ENCODE results near the gene DR1. TPM values are rescaled to one million over a fixed set of nuclear protein-coding genes. Genes with fewer than 3 reads are reported as not detected.

The DR1 gene
- total RNA-seq, 4 donors from 2014 or later, result 12.3 to 47.5 (median 32.9) TPM

- Histone ChIP-seq H3K4me3 (peak overlapping the region; percentile 82 to 96 (median 90)), H3K9me3 (no peaks in the 10 kb centered on the region), H3K27ac (peak overlapping the region; percentile 95 to 96 (median 96)), H3K4me1 (peaks cover 6 to 63% (median 22%) of the 10 kb centered on the region in 4 donors), H3K27me3 (no peaks in the 10 kb centered on the region), H3K36me3 (no peaks in the 10 kb centered on the region)
- 0 to 1% methylated on average over 12 of the region's 12 CpGs for WGBS, 2 donors (ENCODE audit: low coverage in 1 of 2)
- in situ Hi-C loops (cut with MboI; ENCODE audit: low pct_ligation_motif_present in 1 of 4, low pct_unique_long_range_greater_than_20kb in 1 of 4, low sequenced_read_pairs in 3 of 4), result no loop called here
- DNase-seq, result no peak
- TF ChIP-seq POLR2AphosphoS5 (IDR thresholded peaks at IDR 0.05), result no peak
- TF ChIP-seq EP300 (IDR thresholded peaks at IDR 0.05; ENCODE audit: low read depth), result no peak
- TF ChIP-seq POLR2A (IDR thresholded peaks at IDR 0.05), result no peak
- TF ChIP-seq CTCF (IDR thresholded peaks at IDR 0.05), result no peak
- intact Hi-C loops (cut with DNase I; ENCODE audit: low total_unique reads), result no loop called here
These were observed 1.7 kb downstream of the DR1 start for GRCh38 chr1:93347334-93347899.

- 0 to 1% methylated on average over 2 of the region's 2 CpGs for WGBS, 2 donors (ENCODE audit: low coverage in 1 of 2)
- H3K27me3 ChIP-seq, result no peaks in the 10 kb centered on the region
- no peak for DNase-seq
- no peaks in the 10 kb centered on the region for H3K9me3 ChIP-seq
- TF ChIP-seq POLR2AphosphoS5 (IDR thresholded peaks at IDR 0.05), result no peak
- TF ChIP-seq EP300 (IDR thresholded peaks at IDR 0.05; ENCODE audit: low read depth), result no peak
- TF ChIP-seq POLR2A (IDR thresholded peaks at IDR 0.05), result no peak
- no peak for TF ChIP-seq CTCF (IDR thresholded peaks at IDR 0.05)
- intact Hi-C loops (cut with DNase I; ENCODE audit: low total_unique reads) (no loop called here), in situ Hi-C loops (cut with MboI; ENCODE audit: low pct_ligation_motif_present in 1 of 4, low pct_unique_long_range_greater_than_20kb in 1 of 4, low sequenced_read_pairs in 3 of 4) (no loop called here)
- H3K4me3 ChIP-seq, result peak overlapping the region in 3 of 4 donors; percentile 82 to 96 (median 94)
- H3K36me3 ChIP-seq, result no peaks in the 10 kb centered on the region
- peaks cover 6 to 67% (median 24%) of the 10 kb centered on the region in 4 donors for H3K4me1 ChIP-seq
- H3K27ac ChIP-seq, result peak overlapping the region in 3 of 4 donors; percentile 6 to 96 (median 95)
These were observed 2.5 kb downstream of the DR1 start for GRCh38 chr1:93348104-93348728.

- H3K9me3 ChIP-seq, result no peaks in the 10 kb centered on the region
- H3K27ac ChIP-seq, result no peak overlapping the region
- DNase-seq, result no peak
- intact Hi-C loops (cut with DNase I; ENCODE audit: low total_unique reads), result no loop called here
- TF ChIP-seq POLR2AphosphoS5 (IDR thresholded peaks at IDR 0.05) (no peak), EP300 (IDR thresholded peaks at IDR 0.05; ENCODE audit: low read depth) (no peak), POLR2A (IDR thresholded peaks at IDR 0.05) (no peak), CTCF (IDR thresholded peaks at IDR 0.05) (no peak)
- in situ Hi-C loops (cut with MboI; ENCODE audit: low pct_ligation_motif_present in 1 of 4, low pct_unique_long_range_greater_than_20kb in 1 of 4, low sequenced_read_pairs in 3 of 4), result no loop called here
- no peaks in the 10 kb centered on the region for H3K27me3 ChIP-seq
- 54 to 55% methylated on average over 7 of the region's 7 CpGs for WGBS, 2 donors (ENCODE audit: low coverage in 1 of 2)
- H3K36me3 ChIP-seq, result peaks cover 0 to under 1% (median 0%) of the 10 kb centered on the region in 4 donors
- peak overlapping the region in 3 of 4 donors; percentile 3 to 96 (median 94) for H3K4me3 ChIP-seq
- peaks cover 6 to 68% (median 26%) of the 10 kb centered on the region in 4 donors for H3K4me1 ChIP-seq
These were observed 3.8 kb downstream of the DR1 start for GRCh38 chr1:93349231-93350135.

- no peak overlapping the region for H3K4me3 ChIP-seq
- intact Hi-C loops (cut with DNase I; ENCODE audit: low total_unique reads), result no loop called here
These were observed 4.6 kb downstream of the DR1 start for GRCh38 chr1:93350322-93350721.

More at GRCh38 chr1:93350322-93350721, 4.6 kb downstream of the DR1 start:
- no peak for TF ChIP-seq POLR2AphosphoS5 (IDR thresholded peaks at IDR 0.05)
- TF ChIP-seq CTCF (IDR thresholded peaks at IDR 0.05), result no peak
- TF ChIP-seq POLR2A (IDR thresholded peaks at IDR 0.05), result no peak
- no peak for TF ChIP-seq EP300 (IDR thresholded peaks at IDR 0.05; ENCODE audit: low read depth)
- in situ Hi-C loops (cut with MboI; ENCODE audit: low pct_ligation_motif_present in 1 of 4, low pct_unique_long_range_greater_than_20kb in 1 of 4, low sequenced_read_pairs in 3 of 4), result no loop called here
- Histone ChIP-seq H3K27me3 (no peaks in the 10 kb centered on the region), H3K9me3 (no peaks in the 10 kb centered on the region), H3K27ac (no peak overlapping the region), H3K4me1 (peaks cover 6 to 69% (median 26%) of the 10 kb centered on the region in 4 donors), H3K36me3 (peaks cover 0 to 8% (median 0%) of the 10 kb centered on the region in 4 donors)
- DNase-seq, result no peak
- 80 to 86% methylated on average over 1 of the region's 1 CpG for WGBS, 2 donors (ENCODE audit: low coverage in 1 of 2)

All from transverse colon (tissue), 4 donors.